GDM1 (cell line): ENCODE data around the gene PPP2R3A.
"Not testable (repeated sequence)": the region's sequence is repeated elsewhere in the genome, so short reads cannot be mapped to it uniquely, and the experiment has no call there.

Source experiments
- DNase-seq: peaks from one replicate; lab custom pipeline; 2025; lab: John Stamatoyannopoulos, UW

The PPP2R3A gene

DNA sequence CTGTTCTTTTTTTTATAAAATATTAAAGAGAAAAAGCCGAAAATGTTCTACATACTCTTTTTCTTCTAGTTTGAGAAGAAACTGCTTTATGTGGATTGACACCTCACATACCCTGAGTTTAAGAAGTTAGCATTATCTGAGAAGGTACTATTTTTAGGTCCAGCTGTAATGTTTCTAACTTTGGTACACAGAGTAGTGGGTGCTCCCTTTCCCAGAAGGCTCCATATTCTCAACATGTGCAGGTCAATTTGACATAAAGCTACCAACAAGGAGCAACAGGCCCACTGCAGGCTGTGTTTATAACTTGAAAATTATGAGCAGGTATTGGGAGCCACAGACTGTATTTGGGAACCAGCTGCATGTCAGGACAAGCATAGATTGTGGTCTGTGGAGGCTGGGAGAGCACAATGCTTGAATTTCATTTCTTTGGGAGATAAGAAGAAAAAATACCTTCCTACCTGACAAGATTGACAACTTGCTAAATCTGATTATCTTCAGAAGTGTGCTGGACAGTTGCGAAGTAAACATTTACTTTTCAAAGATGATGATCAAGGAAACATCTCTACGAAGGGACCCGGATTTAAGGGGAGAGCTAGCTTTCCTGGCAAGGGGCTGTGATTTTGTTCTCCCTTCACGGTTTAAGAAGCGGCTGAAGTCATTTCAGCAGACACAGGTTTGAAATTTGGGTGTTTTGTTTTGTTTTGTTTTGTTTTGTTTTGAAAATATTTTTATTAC lies 57.2 kb downstream of the PPP2R3A start:
- DNase-seq = no peak

DNA sequence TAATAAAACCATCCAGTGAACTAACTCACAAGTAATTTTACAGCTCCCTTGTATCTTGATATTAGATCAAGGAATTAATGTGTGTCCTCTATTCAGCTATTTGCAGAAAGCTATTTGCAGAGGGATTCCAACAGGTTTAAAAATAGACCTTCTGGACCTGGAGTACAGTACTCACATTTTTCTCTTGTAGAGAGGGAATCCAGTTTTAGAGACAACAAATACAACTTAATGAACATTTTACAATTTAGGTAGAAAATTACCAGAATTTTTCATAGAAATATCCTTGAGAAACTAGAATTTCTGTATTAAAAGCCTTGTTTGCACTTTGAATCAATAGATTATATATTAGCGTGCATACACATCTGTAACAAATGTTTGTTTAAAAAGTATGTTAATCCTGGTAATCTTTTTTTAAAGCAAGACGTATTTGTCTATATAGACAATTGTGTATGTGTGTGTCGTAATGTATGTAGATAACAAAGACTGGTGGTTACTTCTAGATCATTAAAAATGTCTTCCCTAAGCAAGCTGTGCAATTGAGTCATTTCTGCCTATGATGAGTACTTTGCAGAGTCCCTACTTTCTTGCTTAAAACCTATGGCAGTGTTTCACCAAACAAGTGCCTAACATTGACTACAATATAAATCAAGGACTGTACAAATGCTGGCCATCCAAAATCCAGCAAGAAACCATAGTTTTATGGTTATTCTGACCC lies 57.9 kb downstream of the PPP2R3A start:
- no peak for DNase-seq

DNA sequence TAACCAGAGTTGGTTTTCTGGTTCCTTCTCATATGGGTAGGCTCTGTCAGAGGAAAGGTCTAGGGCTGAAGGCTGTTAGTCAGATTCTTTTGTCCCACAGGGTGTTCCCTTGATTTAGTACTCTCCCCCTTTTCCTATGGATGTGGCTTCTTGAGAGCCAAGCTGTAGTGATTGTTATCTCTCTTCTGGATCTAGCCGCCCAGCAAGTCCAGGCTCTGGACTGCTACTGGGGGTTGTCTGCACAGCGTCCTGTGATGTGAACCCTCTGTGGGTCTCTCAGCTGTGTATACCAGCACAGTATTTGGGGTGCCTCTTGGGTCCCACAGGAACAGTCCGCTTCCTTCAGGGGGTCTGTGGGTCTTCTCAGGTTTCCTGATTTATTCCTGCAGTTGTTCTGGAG lies 70.8 kb downstream of the PPP2R3A start:
- DNase-seq = no peak

DNA sequence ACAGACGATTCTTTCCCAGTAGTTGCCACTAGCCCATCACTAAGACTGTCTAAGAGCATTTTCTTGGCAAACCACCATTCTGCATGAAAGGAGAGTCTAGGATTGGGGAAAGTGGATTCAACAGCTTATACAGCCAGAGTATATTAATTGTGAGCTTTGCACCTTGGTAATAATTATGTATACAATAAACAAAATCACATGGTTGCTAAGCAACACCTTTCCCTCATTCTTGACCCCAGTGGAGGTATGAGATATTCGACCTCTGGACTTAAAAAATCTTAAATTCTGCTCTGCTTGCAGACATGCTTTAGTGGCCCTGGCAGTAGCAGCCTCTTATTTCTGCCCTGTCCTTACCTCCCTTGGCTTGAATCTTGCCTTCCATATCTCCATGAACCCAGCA lies 73.1 kb downstream of the PPP2R3A start:
- no peak for DNase-seq

DNA sequence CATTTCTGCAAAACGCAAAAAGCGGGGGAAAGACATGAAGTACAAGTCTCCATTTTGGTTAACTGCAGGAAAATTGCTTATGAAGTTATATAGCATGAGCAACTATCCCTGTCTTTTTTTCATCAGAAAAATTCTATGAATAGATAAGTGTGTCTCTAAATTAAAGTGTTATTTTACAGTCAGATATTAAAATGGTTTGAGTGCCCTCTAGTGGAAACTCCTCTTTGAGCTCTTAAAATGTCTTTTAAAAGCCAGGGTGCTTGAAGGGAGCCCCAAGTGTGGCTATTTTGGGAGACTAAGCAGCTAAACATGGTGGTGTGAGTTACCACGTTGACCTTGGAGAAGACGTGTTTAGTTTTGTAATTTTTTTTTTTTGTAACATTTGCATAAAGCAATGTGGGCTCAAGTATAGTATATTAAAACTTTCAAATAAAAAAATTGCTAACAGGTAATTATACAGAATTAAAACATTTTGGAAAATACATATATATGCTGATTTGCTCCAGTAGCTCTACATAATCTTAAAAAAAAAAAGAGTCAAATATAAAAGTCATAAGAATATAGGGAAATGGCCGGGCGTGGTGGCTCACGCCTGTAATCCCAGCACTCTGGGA lies 77.2 kb downstream of the PPP2R3A start:
- DNase-seq = no peak

DNA sequence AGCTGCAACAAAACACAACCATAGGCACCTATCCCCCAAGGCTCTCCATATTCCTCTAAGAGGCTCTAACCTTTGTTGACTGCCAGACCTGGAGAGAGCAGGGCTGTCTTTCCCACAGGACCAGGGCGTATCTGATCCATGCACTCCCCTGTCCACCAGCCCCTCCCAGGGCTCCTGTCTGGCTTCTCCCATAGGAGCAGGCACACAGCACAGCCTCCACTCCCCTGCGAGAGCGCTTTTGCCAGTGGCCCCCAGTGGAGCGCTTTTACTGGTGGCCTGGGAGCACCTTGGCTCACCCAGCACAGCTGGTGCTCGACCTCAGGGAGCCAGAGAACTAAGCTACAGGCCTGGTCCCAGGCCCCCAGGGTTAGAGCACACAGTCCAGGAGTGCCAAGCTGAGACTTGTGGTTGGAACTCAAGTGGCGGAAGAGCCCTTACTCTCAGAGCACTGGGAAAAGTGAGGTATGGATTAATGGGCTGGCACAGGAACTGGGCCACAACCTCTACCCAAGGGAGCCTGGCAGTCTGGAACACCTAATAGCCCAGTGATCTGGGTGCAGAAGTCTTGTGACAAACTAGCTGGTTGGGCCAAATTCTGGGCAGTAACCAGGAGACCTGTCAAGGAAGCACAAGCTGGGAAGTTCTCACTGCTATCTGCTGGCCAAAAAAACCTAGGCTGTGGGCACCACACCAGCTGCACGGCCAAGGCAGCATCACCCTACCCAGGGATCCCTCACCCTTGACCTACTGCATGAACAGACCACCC lies 79.6 kb downstream of the PPP2R3A start:
- DNase-seq = no peak

DNA sequence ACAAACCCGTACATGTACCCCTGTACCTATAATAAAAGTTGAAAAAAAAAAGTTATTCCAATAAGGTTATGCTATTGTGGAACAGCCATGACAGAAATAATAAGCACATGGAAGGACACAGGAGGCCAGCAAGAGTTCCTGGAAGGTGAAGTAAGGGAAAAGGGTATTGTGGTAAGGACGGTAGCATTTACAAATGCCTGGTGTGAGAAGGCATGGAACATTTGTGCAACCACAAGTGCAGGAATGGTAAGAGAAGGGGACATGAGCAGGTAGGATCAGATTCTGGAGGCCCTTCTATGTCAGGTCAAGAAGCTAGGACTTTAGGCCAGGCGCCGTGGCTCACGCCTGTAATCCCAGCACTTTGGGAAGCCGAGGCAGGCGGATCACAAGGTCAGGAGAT lies 82.5 kb downstream of the PPP2R3A start:
- DNase-seq = no peak

DNA sequence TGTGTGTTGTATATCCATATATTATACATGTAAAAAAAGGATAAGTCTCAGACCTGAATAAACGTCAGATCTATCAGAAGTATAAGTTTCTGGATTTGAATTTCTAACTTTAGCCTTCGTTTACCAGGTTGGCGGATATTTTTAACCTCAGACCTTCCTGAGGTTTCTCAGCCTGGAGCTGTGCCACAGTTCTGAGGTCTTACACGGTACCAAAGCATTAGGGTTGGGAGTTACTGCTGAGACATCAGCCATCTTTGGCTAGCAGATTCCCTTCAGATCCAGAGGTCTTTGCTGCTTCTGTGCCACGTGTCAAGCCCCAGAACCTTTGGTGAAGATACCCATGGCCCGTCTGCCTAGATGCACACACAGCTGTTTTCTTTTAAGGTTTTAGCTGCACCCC lies 84.7 kb downstream of the PPP2R3A start:
- no peak for DNase-seq

DNA sequence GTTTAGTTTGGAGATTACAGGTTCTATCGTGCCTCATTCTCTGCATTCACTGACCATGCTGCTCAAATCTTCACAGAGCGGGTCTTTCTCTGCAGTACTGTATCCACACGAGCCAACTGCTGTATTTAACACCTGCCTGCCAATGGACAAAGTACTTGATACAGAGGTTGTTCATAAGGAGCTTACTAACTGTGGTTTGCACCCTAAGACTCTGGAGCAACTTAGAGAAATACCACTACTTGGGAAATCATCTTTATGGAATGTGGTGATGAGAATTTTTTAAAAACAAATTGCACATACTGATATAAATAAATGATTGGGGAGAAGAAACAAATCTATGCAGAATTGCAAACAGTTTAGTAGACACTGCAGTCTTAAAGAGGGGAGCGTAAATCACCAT lies 90.0 kb downstream of the PPP2R3A start:
- no peak for DNase-seq

DNA sequence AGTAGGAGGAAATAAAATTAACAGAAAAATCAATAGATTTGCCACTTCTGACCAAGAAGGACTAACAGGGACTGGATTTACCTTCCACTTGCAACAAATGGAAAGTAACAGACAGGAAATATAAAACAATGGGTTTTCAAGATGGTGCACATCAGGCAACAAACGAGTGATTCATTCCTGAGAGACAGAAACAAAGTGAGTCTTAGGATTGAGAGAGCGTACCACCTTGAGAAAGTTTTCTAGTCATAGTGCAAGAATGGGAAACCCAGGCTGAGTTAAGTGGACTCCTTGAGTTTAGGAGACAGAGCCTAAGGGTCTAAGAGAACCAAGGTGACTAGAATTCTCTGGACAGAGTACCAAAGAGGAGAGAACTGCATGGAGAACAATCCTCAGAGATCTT lies 101.7 kb downstream of the PPP2R3A start:
- DNase-seq = no peak

DNA sequence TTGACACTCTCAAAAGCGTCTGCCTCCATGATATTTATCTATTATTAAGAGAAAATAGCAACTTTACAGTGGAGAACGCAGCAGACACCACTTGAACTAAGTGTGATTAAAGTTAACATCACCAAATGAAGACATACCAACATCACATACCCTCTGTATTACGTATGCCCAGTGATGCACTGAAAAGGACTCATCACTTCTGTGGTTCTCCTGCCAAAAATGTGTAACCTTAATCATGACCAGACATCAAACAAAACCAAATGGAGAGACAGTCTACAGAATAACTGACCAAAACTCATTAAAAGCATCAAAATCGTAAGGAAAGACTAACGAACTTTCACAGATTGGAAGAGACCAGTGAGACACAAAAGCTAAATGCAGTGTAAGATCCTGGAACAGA lies 103.2 kb downstream of the PPP2R3A start:
- DNase-seq = no peak

DNA sequence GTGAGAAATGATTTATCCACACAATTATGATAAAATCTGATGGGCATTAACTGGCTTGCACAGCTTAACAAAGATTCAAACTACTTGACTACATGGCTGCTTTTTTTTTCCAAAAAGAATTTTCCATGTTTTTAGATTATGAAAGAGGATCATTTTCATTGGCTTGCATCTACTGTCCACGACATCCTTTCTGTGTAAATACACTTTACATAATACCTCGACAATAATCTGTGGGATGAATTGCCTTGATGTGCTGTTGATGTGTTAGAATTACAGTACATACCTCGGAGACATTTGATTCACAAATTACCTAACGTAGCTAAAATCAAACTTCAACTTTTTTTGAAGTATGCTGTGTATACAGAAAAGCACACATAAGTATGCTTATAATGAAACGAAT lies 104.4 kb downstream of the PPP2R3A start:
- no peak for DNase-seq

DNA sequence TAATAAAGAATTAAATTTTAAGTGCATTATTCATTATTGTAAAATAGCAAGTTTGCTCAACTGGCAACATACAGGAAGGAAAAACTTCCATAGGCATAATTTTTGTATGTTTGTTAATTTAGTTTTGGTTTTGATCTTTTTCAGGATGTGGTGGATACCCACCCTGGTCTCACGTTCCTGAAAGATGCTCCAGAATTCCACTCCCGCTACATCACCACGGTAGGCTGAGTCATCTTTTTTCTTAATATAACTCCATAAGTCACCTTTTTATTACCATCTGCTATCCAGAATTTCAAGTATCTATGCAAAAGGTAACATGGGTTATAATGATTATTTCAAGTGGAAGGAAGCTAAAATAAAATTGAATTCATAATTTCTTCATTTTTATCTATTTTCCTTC lies 104.8 kb downstream of the PPP2R3A start:
- no peak for DNase-seq

DNA sequence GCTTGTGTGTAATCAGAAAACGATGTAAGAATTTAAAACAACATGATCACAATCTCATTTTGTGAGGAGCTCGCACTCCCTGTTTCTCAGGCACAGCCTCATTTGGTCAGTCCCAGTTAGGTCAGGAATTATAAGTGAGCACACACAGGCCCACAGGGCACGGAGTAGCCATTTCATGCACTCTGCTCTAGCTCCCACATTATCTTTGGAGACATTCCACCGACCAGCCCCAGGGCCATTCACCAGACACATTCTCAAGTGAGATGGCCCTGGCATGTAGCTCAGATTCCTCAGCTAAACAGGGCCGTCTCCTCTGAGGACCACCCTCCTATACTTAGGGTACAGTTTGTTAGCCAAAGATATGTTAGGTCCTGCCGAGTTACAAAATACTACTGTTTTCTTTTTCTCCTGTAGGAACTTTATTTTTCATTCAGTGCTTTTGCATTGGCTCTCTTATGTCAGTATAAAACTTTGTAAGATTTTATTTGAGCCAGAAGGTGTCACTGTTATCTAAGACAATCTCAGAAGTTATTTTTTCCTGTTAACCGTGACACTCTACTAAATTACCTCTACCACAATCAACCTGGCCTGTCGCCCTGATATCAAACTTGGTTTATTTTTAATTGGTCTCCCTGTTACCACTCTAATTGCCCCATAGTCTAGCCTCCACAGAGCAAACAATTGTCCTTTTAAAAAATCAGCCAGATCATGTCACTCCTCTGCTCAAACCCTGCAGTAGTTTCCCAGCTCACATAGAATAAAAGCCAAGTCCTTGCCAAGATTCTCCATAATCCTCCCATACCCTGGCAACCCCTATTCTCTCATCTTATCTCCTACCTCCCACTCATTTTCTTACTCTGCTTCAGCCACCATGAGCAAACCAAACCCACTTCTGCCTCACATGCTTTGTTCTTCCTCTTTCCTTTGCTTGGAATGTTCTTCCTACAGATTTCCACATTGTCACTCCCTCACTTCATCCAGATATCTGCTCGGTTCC lies 105.7 kb downstream of the PPP2R3A start:
- DNase-seq = no peak

DNA sequence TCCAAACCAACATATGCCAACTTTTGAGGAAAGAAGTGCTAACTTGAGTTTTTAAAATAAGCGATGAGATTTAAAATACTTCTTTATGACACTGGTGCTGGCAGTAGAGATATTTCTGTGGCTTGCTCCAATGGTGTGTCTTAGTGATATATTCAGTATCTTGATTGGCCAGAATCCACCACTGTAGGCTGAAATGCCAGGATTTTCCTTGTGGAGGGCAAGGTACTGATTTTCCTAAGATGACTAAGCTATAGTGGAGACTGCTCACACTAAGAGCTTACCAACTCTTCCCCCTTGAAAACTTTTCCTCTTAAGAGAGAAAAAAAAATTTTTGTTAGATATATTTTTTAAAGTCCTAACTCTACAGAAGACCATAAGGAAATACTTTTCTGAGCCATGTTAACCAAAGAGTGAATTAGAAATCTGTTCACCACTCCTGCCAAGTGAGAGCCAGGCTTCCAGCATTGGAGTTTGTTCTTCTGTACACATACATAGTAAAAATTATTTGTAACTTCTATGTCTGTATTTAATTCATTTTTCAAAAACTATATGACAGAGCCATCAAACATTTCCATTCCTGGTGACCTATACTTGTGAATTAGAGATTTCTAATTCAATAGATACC lies 109.1 kb downstream of the PPP2R3A start:
- no peak for DNase-seq

DNA sequence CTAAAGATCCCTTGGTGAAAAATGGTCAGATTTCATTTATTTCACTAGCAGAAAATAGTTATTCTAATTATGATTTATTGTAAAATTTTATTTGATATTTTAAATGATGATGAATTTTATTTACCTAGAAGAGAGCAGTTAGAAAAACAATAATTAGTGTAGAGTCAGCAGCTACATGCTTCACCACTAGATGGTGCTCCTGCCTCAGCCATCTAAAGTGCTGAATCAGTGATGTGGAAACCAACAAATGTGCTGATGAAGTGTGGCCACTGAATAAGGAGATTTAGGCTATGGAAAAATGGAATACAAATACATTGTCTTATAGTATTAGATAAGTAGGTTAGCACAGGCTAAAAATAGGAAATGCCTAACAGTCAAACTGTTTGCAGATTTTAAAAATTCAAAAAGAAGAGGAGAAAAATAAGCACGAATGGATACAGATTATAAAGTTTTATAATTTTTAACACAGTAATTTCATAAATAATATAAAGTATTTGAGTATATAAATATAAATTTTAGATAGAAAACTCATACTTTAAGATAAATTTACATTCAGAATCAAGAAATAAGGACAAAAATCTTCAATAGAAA lies 109.8 kb downstream of the PPP2R3A start:
- DNase-seq = peak; percentile 42

DNA sequence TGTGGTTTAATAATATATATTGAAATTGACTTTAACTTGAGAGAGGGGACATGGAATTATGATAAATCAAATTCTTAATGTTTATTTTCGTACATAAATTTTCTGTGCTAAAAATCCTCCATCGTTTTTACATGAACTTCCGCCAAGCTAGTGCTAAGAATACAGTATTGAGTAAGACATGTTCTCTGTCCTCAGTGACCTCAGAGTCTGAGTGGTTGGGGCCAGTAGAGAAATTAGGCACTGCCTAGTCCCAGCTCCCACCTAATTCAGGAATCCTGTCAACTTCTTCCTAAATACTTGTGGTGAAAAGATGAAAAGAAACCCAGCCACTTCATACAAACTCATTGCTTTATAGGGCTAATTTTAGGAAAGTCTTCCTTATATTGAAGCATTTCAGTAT lies 110.3 kb downstream of the PPP2R3A start:
- no peak for DNase-seq

DNA sequence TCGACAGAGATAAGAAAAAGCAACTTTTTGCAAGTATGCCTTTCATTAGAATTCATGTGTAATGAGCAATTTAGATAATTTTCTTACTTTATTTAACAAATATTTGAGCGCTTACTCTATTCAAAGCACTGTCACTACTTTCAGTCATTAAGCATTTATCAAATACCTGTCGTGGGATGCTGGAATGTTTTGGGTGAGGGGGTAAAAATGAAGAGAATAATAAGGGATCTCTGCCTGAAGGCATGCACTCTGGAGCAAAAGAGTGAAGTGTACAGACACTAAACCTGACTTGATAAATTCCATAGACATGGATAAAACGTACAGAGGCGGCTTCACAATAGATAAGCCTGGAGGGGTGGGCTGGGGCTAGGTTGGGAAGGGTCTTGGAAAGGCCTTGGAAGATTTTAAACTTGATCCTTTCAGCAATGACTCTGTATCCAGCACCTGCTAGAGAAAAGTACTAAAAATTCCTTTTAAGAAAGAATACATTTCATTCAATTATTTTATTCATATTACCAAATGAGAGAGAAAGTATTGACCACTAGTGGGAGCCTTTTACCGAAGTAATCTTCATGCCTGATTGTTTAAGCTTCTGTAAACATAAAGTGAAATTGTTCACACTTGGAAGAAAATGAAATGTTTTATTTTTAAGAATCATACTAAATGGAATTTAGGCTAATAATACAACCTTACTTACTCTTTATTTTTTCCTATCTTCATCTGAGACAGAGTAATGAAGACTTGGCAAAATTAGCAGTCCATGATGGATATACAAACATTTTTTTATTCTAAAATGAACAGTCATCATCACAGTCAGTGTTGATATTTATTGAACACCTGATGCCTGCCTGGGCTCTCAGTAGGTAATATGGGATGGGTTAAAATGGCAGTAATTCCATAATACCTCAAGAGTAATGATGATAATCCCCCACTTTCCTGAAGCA lies 113.2 kb downstream of the PPP2R3A start:
- peak; percentile 4 for DNase-seq

DNA sequence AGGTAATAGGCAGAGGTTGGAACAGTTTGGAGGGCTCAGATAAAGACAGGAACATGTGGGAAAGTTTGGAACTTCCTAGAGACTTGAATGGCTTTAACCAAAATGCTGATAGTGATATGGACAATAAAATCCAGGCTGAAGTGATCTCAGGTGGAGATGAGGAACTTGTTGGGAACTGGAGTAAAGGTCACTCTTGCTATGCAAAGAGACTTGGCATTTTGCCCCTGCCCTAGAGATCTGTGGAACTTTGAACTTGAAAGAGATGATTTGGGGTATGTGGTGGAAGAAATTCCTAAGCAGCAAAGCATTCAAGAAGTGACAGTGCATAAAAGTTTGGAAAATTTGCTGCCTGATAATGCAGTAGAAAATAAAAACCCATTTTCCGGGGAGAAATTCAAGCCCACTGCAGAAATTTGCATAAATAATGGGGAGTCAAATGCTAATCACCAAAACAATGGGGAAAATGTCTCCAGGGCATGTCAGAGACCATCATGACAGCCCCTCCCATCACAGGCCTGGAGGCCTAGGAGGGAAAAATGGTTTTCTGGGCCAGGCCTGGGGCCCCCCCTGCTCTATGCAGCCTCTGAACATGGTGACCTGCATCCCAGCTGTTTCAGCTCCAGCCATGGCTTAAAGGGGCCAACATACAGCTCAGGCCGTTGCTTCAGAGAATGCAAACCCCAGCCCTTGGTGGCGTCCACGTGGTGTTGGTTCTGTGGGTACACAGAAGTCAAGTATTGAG lies 118.3 kb downstream of the PPP2R3A start:
- DNase-seq = not testable (repeated sequence)
